ENCODE results near the gene TBL1XR1.

- TF ChIP-seq, protein P1, sequence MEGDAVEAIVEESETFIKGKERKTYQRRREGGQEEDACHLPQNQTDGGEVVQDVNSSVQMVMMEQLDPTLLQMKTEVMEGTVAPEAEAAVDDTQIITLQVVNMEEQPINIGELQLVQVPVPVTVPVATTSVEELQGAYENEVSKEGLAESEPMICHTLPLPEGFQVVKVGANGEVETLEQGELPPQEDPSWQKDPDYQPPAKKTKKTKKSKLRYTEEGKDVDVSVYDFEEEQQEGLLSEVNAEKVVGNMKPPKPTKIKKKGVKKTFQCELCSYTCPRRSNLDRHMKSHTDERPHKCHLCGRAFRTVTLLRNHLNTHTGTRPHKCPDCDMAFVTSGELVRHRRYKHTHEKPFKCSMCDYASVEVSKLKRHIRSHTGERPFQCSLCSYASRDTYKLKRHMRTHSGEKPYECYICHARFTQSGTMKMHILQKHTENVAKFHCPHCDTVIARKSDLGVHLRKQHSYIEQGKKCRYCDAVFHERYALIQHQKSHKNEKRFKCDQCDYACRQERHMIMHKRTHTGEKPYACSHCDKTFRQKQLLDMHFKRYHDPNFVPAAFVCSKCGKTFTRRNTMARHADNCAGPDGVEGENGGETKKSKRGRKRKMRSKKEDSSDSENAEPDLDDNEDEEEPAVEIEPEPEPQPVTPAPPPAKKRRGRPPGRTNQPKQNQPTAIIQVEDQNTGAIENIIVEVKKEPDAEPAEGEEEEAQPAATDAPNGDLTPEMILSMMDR (IDR thresholded peaks at IDR 0.05): no peak
- no peak for TF ChIP-seq POLR2A (IDR thresholded peaks at IDR 0.05)
These were observed 75.0 kb downstream of the TBL1XR1 start for GRCh38 chr3:177122183-177122856.
